GM12875 (cell line): Measurements from ENCODE around the gene TAF1C.

Experiments used
- H3K4me3 ChIP-seq: one replicate; pipeline ENCODE4 v1.5.1; 2011; ENCODE audit warnings: low read depth, low read length, control low read depth
- TF ChIP-seq, protein P1 (sequence below): IDR thresholded peaks from 2 replicates; pipeline ENCODE4 v1.5.1; 2011; ENCODE audit warnings: low read depth, mild to moderate bottlenecking, control low read depth, inconsistent platforms, low read length, moderate library complexity, borderline replicate concordance; ENCODE audit not compliant: insufficient read depth

TAF1C gene

GRCh38 chr16:84178146-84178765 lies 8.6 kb downstream of the TAF1C start:
- no peak overlapping the region for H3K4me3 ChIP-seq
- TF ChIP-seq, protein P1, sequence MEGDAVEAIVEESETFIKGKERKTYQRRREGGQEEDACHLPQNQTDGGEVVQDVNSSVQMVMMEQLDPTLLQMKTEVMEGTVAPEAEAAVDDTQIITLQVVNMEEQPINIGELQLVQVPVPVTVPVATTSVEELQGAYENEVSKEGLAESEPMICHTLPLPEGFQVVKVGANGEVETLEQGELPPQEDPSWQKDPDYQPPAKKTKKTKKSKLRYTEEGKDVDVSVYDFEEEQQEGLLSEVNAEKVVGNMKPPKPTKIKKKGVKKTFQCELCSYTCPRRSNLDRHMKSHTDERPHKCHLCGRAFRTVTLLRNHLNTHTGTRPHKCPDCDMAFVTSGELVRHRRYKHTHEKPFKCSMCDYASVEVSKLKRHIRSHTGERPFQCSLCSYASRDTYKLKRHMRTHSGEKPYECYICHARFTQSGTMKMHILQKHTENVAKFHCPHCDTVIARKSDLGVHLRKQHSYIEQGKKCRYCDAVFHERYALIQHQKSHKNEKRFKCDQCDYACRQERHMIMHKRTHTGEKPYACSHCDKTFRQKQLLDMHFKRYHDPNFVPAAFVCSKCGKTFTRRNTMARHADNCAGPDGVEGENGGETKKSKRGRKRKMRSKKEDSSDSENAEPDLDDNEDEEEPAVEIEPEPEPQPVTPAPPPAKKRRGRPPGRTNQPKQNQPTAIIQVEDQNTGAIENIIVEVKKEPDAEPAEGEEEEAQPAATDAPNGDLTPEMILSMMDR = no peak

DNA sequence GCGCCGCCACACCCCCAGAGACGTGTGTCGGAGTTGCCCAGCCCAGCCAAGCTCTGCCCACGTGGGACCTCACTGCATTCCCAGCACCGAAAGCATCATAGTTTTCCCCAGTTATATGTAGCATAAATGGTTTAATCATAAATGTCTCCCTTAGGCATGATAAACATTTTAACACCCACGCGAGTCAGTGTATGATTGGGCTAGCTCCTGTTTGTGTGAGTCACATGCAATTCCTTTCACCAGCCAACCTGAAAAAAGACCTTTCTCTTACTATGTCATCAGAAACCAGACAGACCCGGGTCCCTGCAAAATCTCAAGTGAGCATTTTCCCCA lies 9.2 kb downstream of the TAF1C start:
- H3K4me3 ChIP-seq = no peak overlapping the region
- TF ChIP-seq, protein P1 = no peak

DNA sequence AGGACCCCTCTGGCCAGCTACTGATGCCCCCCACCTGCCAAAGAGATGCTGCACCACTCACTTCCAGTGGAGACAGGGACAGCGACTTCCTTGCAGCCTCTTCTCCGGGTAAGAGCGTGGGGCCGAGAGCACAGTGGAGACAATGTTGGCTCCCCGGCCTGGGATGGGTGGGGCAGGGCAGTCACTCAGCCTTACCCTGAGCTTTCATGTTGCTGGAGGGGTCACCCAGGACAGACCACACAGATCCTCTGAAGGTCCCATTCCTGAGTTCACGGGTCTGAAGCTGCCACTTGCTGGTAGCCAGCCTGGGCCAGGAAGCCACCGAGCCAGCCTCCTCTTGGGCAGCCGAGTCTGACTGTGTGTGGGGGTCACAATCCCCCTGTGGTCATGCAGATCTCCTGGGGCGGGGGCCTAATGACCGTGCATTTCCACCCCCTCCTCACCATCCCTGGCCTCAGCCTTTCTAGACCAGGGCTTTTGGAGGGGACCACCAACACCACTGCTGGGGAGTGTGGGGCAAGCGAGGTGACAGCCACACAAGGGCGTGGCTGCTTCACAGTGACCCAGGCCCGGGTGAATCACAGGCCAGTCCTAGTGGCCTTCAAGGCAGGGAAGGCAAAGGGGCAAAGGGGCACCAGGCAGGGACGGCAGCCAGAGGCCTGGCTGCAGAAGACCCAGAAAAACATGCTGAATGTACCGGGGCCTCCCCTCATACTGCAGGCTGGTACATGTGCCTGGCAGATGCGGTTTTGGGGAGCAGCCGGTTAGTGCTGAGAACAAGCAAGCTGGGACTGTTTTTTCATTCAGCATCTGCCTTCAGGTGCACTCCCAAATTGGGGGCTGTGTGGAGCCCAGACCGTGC lies 10.4 kb downstream of the TAF1C start:
- TF ChIP-seq, protein P1 = no peak

GRCh38 chr16:84175350-84176081 lies 11.3 kb downstream of the TAF1C start:
- no peak overlapping the region for H3K4me3 ChIP-seq
- TF ChIP-seq, protein P1 = peak; percentile 74

More for the DNA sequence above, 10.4 kb downstream of the TAF1C start:
- no peak overlapping the region for H3K4me3 ChIP-seq

DNA sequence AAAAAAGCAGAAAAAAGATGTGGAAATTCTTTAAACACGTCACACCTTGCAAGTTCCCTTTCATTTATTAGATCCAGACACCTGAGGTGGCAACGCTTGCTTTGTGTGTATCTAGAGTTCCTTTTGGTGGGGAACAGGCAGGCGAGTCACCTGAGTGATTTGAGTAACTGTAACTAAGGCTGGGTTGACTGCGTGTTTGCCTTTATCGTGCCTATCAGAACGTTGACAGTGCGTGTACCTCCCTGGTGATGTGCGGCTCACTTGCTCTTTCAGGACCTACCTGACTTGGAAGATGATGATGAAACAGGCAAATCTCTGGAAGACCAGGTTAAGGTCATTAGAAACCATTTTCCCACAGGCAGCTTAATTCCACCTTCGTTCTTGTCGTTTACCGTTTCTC lies 12.5 kb downstream of the TAF1C start:
- TF ChIP-seq, protein P1 = no peak
- no peak overlapping the region for H3K4me3 ChIP-seq

GRCh38 chr16:84169765-84170310 lies 17.0 kb downstream of the TAF1C start:
- TF ChIP-seq, protein P1 = no peak
- no peak overlapping the region for H3K4me3 ChIP-seq
